Measurements from ENCODE around the gene PFKFB1.

GRCh38 chrX:54994099-54994498, at the start of gene PFKFB1:
- TF ChIP-seq POLR2AphosphoS5 (IDR thresholded peaks at IDR 0.05) (no peak), POLR2A (IDR thresholded peaks at IDR 0.05) (no peak)
- TF ChIP-seq, protein P1, sequence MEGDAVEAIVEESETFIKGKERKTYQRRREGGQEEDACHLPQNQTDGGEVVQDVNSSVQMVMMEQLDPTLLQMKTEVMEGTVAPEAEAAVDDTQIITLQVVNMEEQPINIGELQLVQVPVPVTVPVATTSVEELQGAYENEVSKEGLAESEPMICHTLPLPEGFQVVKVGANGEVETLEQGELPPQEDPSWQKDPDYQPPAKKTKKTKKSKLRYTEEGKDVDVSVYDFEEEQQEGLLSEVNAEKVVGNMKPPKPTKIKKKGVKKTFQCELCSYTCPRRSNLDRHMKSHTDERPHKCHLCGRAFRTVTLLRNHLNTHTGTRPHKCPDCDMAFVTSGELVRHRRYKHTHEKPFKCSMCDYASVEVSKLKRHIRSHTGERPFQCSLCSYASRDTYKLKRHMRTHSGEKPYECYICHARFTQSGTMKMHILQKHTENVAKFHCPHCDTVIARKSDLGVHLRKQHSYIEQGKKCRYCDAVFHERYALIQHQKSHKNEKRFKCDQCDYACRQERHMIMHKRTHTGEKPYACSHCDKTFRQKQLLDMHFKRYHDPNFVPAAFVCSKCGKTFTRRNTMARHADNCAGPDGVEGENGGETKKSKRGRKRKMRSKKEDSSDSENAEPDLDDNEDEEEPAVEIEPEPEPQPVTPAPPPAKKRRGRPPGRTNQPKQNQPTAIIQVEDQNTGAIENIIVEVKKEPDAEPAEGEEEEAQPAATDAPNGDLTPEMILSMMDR (IDR thresholded peaks at IDR 0.05) = no peak
